H9 (cell line): ENCODE data around the gene ALOX5. TPM values are rescaled to one million over a fixed set of nuclear protein-coding genes. Genes with fewer than 3 reads are reported as not detected.

ENCODE experiments used
- DNase-seq: peaks from one replicate; pipeline ENCODE4 v3.0.0-alpha.2; 2017
- H2AFZ ChIP-seq: one replicate; pipeline ENCODE4 v1.6.1; 2013; ENCODE audit warnings: mild to moderate bottlenecking, low read length, control low read depth, moderate library complexity
- H2AK5ac ChIP-seq: 2 replicates; pipeline ENCODE4 v1.6.1; 2013; ENCODE audit warnings: low read length, control low read depth, mixed read lengths; ENCODE audit not compliant: insufficient read length
- H2BK120ac ChIP-seq: one replicate; pipeline ENCODE4 v1.6.1; 2013; ENCODE audit warnings: low read depth, mild to moderate bottlenecking, low read length, control low read depth, inconsistent platforms; ENCODE audit not compliant: poor library complexity, severe bottlenecking
- H2BK12ac ChIP-seq: 2 replicates; pipeline ENCODE4 v1.6.1; 2013; ENCODE audit warnings: low read length, control low read depth, mixed read lengths, low read depth; ENCODE audit not compliant: insufficient read length
- H2BK15ac ChIP-seq: 2 replicates; pipeline ENCODE4 v1.6.1; 2013; ENCODE audit warnings: low read depth, low read length, control low read depth
- H2BK20ac ChIP-seq: one replicate; pipeline ENCODE4 v1.6.1; 2013; ENCODE audit warnings: low read depth, mild to moderate bottlenecking, low read length, control low read depth, inconsistent platforms; ENCODE audit not compliant: poor library complexity, severe bottlenecking
- H2BK5ac ChIP-seq: 2 replicates; pipeline ENCODE4 v1.6.1; 2013; ENCODE audit warnings: low read length, control low read depth, mixed read lengths; ENCODE audit not compliant: insufficient read length
- H3K14ac ChIP-seq: 2 replicates; pipeline ENCODE4 v1.6.1; 2013; ENCODE audit warnings: low read length, control low read depth; ENCODE audit not compliant: insufficient read depth
- H3K18ac ChIP-seq: 2 replicates; pipeline ENCODE4 v1.6.1; 2013; ENCODE audit warnings: low read depth, mild to moderate bottlenecking, mixed read lengths, low read length, control low read depth; ENCODE audit not compliant: insufficient read length
- H3K23ac ChIP-seq: 2 replicates; pipeline ENCODE4 v1.6.1; 2013; ENCODE audit warnings: low read length, control low read depth, mixed read lengths, low read depth; ENCODE audit not compliant: insufficient read length
- H3K23me2 ChIP-seq: 2 replicates; pipeline ENCODE4 v1.6.1; 2013; ENCODE audit warnings: low read depth, mild to moderate bottlenecking, mixed read lengths, low read length, control low read depth; ENCODE audit not compliant: insufficient read length, poor library complexity, severe bottlenecking
- H3K27ac ChIP-seq: 2 replicates; pipeline ENCODE4 v1.5.1; 2013; ENCODE audit warnings: low read length, control low read depth, mixed read lengths, low read depth; ENCODE audit not compliant: insufficient read length
- H3K27me3 ChIP-seq: 2 replicates; pipeline ENCODE4 v1.6.1; 2013; ENCODE audit warnings: low read length, control low read depth, inconsistent platforms; ENCODE audit not compliant: insufficient read depth
- H3K4ac ChIP-seq: 2 replicates; pipeline ENCODE4 v1.6.1; 2013; ENCODE audit warnings: low read depth, mild to moderate bottlenecking, control low read depth, inconsistent platforms, low read length, moderate library complexity
- H3K4me1 ChIP-seq: 2 replicates; pipeline ENCODE4 v1.6.1; 2013; ENCODE audit warnings: low read length, control low read depth, inconsistent platforms; ENCODE audit not compliant: insufficient read depth
- H3K4me2 ChIP-seq: 2 replicates; pipeline ENCODE4 v1.6.1; 2013; ENCODE audit warnings: low read length, control low read depth, mixed read lengths; ENCODE audit not compliant: insufficient read length, insufficient read depth
- H3K56ac ChIP-seq: 2 replicates; pipeline ENCODE4 v1.6.1; 2013; ENCODE audit warnings: low read depth, mild to moderate bottlenecking, mixed read lengths, low read length, control low read depth; ENCODE audit not compliant: insufficient read length
- H3K79me1 ChIP-seq: 2 replicates; pipeline ENCODE4 v1.6.1; 2013; ENCODE audit warnings: low read depth, mild to moderate bottlenecking, moderate library complexity, low read length, control low read depth, inconsistent platforms; ENCODE audit not compliant: insufficient read depth, poor library complexity, severe bottlenecking
- H3K79me2 ChIP-seq: 2 replicates; pipeline ENCODE4 v1.6.1; 2013; ENCODE audit warnings: low read length, control low read depth, inconsistent platforms; ENCODE audit not compliant: insufficient read depth
- H3K9ac ChIP-seq: 2 replicates; pipeline ENCODE4 v1.6.1; 2013; ENCODE audit warnings: low read length, control low read depth, mixed read lengths; ENCODE audit not compliant: insufficient read length; ENCODE audit errors: extremely low read depth
- H3K9me3 ChIP-seq: one replicate; pipeline ENCODE4 v1.6.1; 2013; ENCODE audit warnings: low read depth, low read length, inconsistent platforms; ENCODE audit not compliant: control insufficient read depth
- H3T11ph ChIP-seq: one replicate; pipeline ENCODE4 v1.6.1; 2013; ENCODE audit warnings: mild to moderate bottlenecking, low read length, control low read depth, inconsistent platforms
- H4K20me1 ChIP-seq: one replicate; pipeline ENCODE4 v1.6.1; 2013; ENCODE audit not compliant: control insufficient read depth, insufficient read length, insufficient read depth
- H4K5ac ChIP-seq: 2 replicates; pipeline ENCODE4 v1.6.1; 2013; ENCODE audit warnings: low read depth, mild to moderate bottlenecking, mixed read lengths, low read length, control low read depth; ENCODE audit not compliant: insufficient read length
- H4K8ac ChIP-seq: replicated peaks from 2 replicates; pipeline ENCODE4 v1.6.1; 2013; ENCODE audit warnings: low read length, control low read depth, mixed read lengths, low read depth; ENCODE audit not compliant: insufficient read length
- H4K91ac ChIP-seq: 2 replicates; pipeline ENCODE4 v1.6.1; 2013; ENCODE audit warnings: low read depth, mild to moderate bottlenecking, moderate library complexity, mixed read lengths, low read length, control low read depth; ENCODE audit not compliant: insufficient read length
- H3K27ac Mint-ChIP-seq, 3 experiments: 2 replicates in 2 of 3; 3 replicates in 1 of 3; pipeline ENCODE4 v1.8.0; 2020 to 2021; ENCODE audit warnings: mixed read lengths in 3 of 3, mild to moderate bottlenecking in 1 of 3, moderate library complexity in 1 of 3
- H3K27me3 Mint-ChIP-seq: 2 replicates; pipeline ENCODE4 v1.8.0; 2021; ENCODE audit warnings: low read depth, mild to moderate bottlenecking, moderate library complexity, mixed read lengths
- H3K36me3 Mint-ChIP-seq, 3 experiments: 2 replicates in 2 of 3; 3 replicates in 1 of 3; pipeline ENCODE4 v1.8.0; 2020 to 2021; ENCODE audit warnings: low read depth in 3 of 3, mixed read lengths in 3 of 3; ENCODE audit not compliant: insufficient read depth in 1 of 3
- H3K4me1 Mint-ChIP-seq, 2 experiments: 2 replicates each; pipeline ENCODE4 v1.8.0; 2020; ENCODE audit warnings: mixed read lengths in 2 of 2
- H3K4me3 Mint-ChIP-seq, 2 experiments: 2 replicates in 1 of 2; 3 replicates in 1 of 2; pipeline ENCODE4 v1.8.0; 2020 to 2021; ENCODE audit warnings: mild to moderate bottlenecking in 2 of 2, mixed read lengths in 2 of 2, moderate library complexity in 1 of 2
- H3K9me3 Mint-ChIP-seq, 2 experiments: 2 replicates in 1 of 2; 3 replicates in 1 of 2; pipeline ENCODE4 v1.8.0; 2020; ENCODE audit warnings: mild to moderate bottlenecking in 2 of 2, mixed read lengths in 2 of 2, moderate library complexity in 1 of 2
- CTCF ChIP-seq: fragments of 200-600 bp; sonication (generic); conservative IDR thresholded peaks from 3 replicates; pipeline ENCODE4 v1.8.0; 2021; ENCODE audit warnings: antibody characterized with exemption, mild to moderate bottlenecking
- WGBS: extraction: QIAGEN DNeasy Blood & Tissue Kit; methylation state at CpG from one replicate; pipeline ENCODE4 v1.1.7; 2013; ENCODE audit warnings: missing lambda C conversion rate, low lambda C conversion rate, mixed read lengths; ENCODE audit not compliant: insufficient read length; ENCODE audit errors: extremely low coverage; 5-methylcytosine and 5-hydroxymethylcytosine counted together
- total RNA-seq: library from RNA; stranded (reverse); gene quantifications from 2 replicates; pipeline ENCODE4 v1.2.1, GENCODE V29; 2021

ALOX5 gene
- total RNA-seq, 1 experiment from 2014 or later: 3.7 TPM

GRCh38 chr10:45373003-45373575, 927 bp upstream of the ALOX5 start:
- Mint-ChIP-seq H3K27ac (0 out of 7 replicates have a peak overlapping the region, but pooled peaks of 1 of the 3 experiments have one; percentile 48), H3K36me3 (no peaks in the 10 kb centered on the region; a peak in 1 of 7 replicates), H3K9me3 (no peaks in the 10 kb centered on the region), H3K27me3 (peaks cover 89% of the 10 kb centered on the region), H3K4me3 (peak overlapping the region; percentile 68 to 88), H3K4me1 (peaks cover 14 to 23% of the 10 kb centered on the region in 2 experiments)
- no peak overlapping the region for H3K27ac ChIP-seq
- no peak overlapping the region for H2AFZ ChIP-seq
- no peak overlapping the region for H2BK5ac ChIP-seq
- DNase-seq: no peak
- peaks cover 12% of the 10 kb centered on the region for H3K23me2 ChIP-seq
- no peak overlapping the region for H2BK120ac ChIP-seq
- no peaks in the 10 kb centered on the region for H3K9me3 ChIP-seq
- no CpG with 5 or more reads among the region's 32 CpGs for WGBS
- H3K14ac ChIP-seq: no peak overlapping the region
- H3K4ac ChIP-seq: no peak overlapping the region
- peak overlapping the region; percentile 72 for H3K4me2 ChIP-seq
- no peaks in the 10 kb centered on the region for H3K79me1 ChIP-seq
- H3K23ac ChIP-seq: no peak overlapping the region
- H2BK12ac ChIP-seq: no peak overlapping the region
- no peak overlapping the region for H3K56ac ChIP-seq
- no peak overlapping the region for H2AK5ac ChIP-seq
- no peak overlapping the region for H4K5ac ChIP-seq
- H3K27me3 ChIP-seq: peaks cover 15% of the 10 kb centered on the region; the same call in 1 of the 2 replicates
- no peak overlapping the region for H3K18ac ChIP-seq
- no peak overlapping the region for H4K91ac ChIP-seq
- H3T11ph ChIP-seq: no peak overlapping the region
- H4K8ac ChIP-seq: no peak overlapping the region
- no peak overlapping the region for H2BK15ac ChIP-seq
- H3K9ac ChIP-seq: no peak overlapping the region
- no peaks in the 10 kb centered on the region; the same call in 1 of the 2 replicates for H3K4me1 ChIP-seq
- TF ChIP-seq CTCF: no peak
- no peaks in the 10 kb centered on the region for H4K20me1 ChIP-seq
- no peaks in the 10 kb centered on the region for H3K79me2 ChIP-seq
- H2BK20ac ChIP-seq: no peak overlapping the region
